ENCODE data around the gene SSBP3. TPM values are rescaled to one million over a fixed set of nuclear protein-coding genes. Genes with fewer than 3 reads are reported as not detected.

Gene SSBP3
- total and polyA plus RNA-seq, 9 of the 15 experiments (the other 6 are each of a cell fraction or from before 2014, with no cell fraction given): 8.7 to 108 (median 33.8) TPM

DNA sequence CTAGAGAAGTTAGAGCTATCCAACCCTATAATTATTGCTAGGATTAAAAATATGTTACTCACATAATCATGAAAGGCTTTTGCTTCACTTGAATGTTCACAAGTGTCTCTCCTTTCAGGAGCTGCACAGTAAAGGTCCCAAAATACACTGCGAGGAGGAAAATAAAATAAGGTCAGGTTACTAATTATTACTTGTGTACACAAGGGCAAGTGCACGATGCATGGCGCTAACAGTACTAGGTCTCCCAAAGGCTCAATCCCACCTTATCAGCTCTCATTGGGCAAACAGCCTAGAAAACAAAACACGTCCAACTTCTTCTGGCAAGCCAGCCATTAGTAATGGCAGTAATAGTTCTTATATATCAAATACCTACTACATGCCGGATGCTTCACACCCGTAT, 4.4 kb downstream of the SSBP3 start:
- 78% methylated on average over 6 of the region's 6 CpGs for WGBS (ENCODE audit: insufficient coverage, low coverage, missing lambda C conversion rate)
- Histone ChIP-seq H3K9me3 (replicated peaks; ENCODE audit: control insufficient read depth, insufficient read depth, low read depth, low read length) (no peaks in the 10 kb centered on the region), H3K9me1 (ENCODE audit: control insufficient read depth, insufficient read depth, low read length) (peaks cover 3% of the 10 kb centered on the region), H4K20me1 (replicated peaks; ENCODE audit: control insufficient read depth, insufficient read depth, low read length) (peaks cover 38% of the 10 kb centered on the region), H3K4me3 (no peak overlapping the region), H3K4me2 (ENCODE audit: insufficient read depth, low read length) (no peak overlapping the region), H3K27me3 (ENCODE audit: control insufficient read depth in 2 of 2, insufficient read depth in 2 of 2, low read length in 2 of 2) (no peaks in the 10 kb centered on the region), H3K4me1 (replicated peaks in 1 of 2; ENCODE audit: control insufficient read depth in 2 of 2, insufficient read depth in 2 of 2, low read length in 2 of 2) (peaks cover 38 to 53% of the 10 kb centered on the region in 2 experiments), H3K27ac (ENCODE audit: extremely low read depth, low read depth, low read length) (no peak overlapping the region), H3K79me2 (ENCODE audit: control insufficient read depth, insufficient read depth, low read length) (peaks cover 78% of the 10 kb centered on the region), H3K9ac (ENCODE audit: insufficient read depth in 1 of 2, low read depth in 2 of 2, low read length in 2 of 2) (no peak overlapping the region), H2AFZ (ENCODE audit: low read depth, low read length) (no peak overlapping the region), H3K36me3 (ENCODE audit: control insufficient read depth, insufficient read depth, low read length) (peaks cover 75% of the 10 kb centered on the region)
- ATAC-seq (no peak), DNase-seq (ENCODE audit: extremely low read depth in 1 of 4, low spot score in 3 of 4) (no peak), FAIRE-seq (no peak)
- ChIA-PET POLR2A (interaction anchor here (0.6 to 1.0 kb wide), 2 partner anchors 13 to 89 kb away, joined by 3 read pairs; no protein-coding TSS in a partner anchor), CTCF (ENCODE audit: low intra/inter-chr PET ratio) (no interaction called here)
- no TSS peak for BruUV-seq (replicated peaks)
- in situ Hi-C loops (cut with MboI): loop anchor here (5.0 kb wide), 1 partner anchor 79 kb away; no protein-coding TSS in a partner anchor
- TF ChIP-seq SPI1 (IDR thresholded peaks at IDR 0.05; ENCODE audit: borderline replicate concordance, low read depth, low read length) (no peak), FOSL1 (tag; conservative IDR thresholded peaks at IDR 0.05) (no peak), ARHGAP35 (IDR thresholded peaks at IDR 0.05; ENCODE audit: partially characterized antibody) (no peak), RBFOX2 (IDR thresholded peaks at IDR 0.05; ENCODE audit: low read depth, low read length) (no peak), ZNF778 (CRISPR knock-in tag; IDR thresholded peaks at IDR 0.05) (no peak), HMBOX1 (IDR thresholded peaks at IDR 0.05) (no peak)
- intact Hi-C loops (cut with micrococcal nuclease): no loop called here
